AML-193 (cell line): ENCODE data around the gene MLN.

Experiments used
- DNase-seq, 2 experiments: peaks; one replicate each; lab custom pipeline; 2025; lab: John Stamatoyannopoulos, UW

MLN gene

GRCh38 chr6:33813990-33814985, 10.5 kb upstream of the MLN start:
- no peak for DNase-seq

DNA sequence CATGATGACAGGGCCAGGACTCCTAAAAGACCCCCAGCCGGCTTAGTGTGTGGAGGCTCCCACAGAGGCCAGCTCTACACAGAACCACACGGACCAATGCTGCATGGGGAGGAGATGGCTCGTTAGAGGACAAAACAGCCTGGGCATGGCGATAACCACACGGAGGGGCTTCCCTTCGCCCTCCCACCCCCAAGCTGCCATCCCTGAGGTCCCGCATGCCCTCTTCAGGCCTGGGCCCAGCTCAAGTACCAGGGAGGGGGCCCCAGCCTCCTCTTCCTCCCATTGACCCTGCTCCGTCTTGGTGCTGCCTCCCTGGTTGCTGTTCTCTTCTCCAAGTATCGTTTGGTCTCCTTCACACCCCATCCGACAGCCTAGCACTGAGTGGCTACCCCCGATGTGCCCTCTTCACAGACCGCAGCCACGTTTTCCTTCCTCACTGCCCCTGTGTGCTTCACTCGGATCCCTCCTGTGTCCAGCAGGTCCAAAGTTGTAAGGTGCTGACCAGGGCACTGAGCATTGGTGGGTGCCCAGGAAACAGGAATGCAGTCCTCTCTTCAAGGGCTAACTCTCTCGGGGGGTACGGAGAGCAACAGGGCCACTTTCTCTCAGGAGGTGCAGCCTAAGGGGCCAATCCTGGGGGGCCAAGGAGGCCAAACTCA, 9.6 kb upstream of the MLN start:
- no peak for DNase-seq

- DNase-seq: peak; percentile 29 to 47
These were observed 8.9 kb upstream of the MLN start for GRCh38 chr6:33812669-33813068.

GRCh38 chr6:33809594-33809993, 5.8 kb upstream of the MLN start:
- no peak for DNase-seq

DNA sequence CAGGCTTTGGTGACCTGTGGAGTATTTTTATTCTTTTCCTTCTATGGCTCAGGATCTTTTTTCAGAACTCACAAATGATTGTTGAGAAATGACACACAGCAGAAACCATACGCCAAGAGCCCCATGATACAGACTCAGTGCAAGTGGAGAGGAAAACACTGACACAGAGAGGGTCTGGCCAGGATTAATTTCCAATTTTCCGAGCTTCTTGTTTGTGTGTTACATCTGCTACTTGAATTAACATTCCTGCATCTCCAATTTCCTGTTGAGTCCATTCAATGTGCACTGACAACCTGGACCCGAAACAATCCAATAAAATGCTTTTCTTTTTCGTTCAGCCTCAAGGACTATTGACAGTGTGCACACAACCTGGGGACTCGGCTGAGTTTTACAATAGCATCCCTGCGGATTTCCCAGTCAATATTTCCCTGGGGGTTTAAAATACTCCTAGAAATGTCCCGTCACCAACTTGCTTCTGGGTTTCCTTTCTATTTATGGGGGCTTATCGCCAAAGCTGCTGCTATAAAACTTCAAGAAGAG, 4.9 kb upstream of the MLN start:
- no peak for DNase-seq

DNA sequence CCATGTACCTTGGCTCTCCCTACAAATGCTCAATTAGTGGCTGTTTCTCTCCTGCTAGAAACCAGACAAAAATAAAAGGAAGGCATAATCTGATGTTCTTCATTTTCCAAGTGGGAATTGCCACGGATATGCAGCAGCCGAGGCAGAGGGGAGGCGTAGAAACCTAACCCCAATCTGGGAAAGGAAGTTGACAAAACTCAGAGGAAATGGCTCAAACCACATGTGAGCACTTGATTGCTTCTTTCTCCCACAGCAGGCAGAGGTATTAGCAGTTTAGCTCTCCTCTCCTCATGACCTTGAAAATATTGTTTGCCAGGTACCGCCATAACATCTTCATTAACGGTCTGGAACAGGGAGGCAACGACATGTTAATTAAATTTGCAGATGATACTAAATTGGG, 3.8 kb upstream of the MLN start:
- DNase-seq: peak; percentile 5 to 9

- no peak for DNase-seq
These were observed 3.0 kb upstream of the MLN start for GRCh38 chr6:33806841-33807240.

- no peak for DNase-seq
These were observed 1.4 kb downstream of the MLN start for GRCh38 chr6:33802186-33802958.

- DNase-seq: no peak
These were observed 2.2 kb downstream of the MLN start for GRCh38 chr6:33801611-33802010.

GRCh38 chr6:33800248-33800969, 3.4 kb downstream of the MLN start:
- no peak for DNase-seq

- DNase-seq: no peak
These were observed 4.2 kb downstream of the MLN start for GRCh38 chr6:33799454-33800113.

- no peak for DNase-seq
These were observed 5.4 kb downstream of the MLN start for GRCh38 chr6:33798343-33798848.

GRCh38 chr6:33797626-33798342, 6.0 kb downstream of the MLN start:
- DNase-seq: no peak

DNA sequence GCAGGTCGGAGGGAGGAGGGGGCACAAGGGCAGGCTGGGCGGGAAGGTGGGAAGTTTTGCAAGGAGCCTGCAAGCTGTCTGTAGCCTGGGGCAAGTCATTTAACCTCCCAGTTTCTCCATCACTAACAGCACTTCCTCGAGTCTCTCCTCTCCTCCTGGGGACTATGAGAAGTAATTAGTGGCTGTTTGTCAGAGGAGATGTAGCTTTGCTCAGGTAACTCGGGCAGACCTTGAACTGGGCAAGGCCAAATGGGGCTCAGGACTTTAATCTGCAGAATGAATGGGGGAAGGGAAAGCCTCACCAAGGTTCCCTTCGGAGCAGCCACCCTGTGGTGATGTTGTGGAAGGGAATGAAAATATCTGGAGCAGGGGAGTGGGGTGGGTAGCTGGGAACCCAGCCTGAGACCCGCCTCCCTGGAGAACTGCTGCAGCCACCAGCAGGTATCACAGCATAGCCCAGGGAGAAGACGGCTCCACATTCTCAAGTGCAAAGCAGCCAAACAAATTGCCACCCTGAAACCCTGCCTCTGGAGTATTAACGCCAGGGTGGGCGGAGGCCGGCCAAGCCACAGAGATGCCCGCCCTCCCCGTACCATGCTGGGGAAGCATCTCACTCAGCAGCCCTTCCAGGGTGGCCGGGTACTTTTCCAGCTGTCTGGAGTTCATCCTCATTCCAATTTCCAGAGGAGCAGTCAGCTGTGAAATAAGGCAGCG, 8.7 kb downstream of the MLN start:
- peak; percentile 74 to 83 for DNase-seq

GRCh38 chr6:33792981-33793380, 10.8 kb downstream of the MLN start:
- no peak for DNase-seq

DNA sequence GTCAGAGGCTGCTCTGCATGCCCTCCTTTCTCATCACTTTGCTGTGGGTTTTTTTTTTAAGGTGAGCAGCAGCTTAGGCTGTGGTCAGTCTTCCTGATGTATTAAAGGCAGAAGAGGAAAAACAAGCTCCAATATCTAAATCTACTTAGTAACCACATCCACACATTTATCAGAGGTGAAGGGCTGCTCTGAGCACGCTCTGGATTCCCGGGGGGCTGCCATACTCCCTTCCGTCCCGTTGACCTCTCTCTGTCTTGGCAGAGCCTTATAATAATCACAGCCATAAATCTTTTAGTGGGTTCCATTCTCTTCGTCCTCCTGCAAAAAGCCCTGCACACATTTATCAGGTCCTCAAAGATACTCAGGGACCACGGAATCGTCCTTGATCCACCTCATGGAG, 12.2 kb downstream of the MLN start:
- no peak for DNase-seq

DNA sequence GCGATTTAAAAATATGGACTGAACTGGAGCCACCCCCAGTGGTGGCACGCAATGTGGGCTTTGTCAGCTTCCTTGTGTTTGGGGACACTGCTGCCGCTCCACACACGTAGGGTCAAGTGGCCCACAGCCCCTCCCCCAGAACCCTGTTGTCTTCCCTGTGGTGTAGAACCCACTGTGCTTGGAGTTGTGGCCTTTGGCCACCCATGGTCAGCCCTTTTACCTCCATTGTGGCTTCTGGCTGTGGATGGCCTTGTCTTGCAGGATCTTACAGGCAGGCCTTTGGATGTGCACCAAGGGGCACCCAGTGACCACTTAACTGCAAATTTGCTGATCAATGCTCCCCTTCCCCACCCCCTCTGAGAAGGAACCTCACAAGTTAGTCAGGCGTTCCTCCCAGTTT, 12.9 kb downstream of the MLN start:
- DNase-seq: no peak

GRCh38 chr6:33790379-33790778, 13.4 kb downstream of the MLN start:
- no peak for DNase-seq

DNA sequence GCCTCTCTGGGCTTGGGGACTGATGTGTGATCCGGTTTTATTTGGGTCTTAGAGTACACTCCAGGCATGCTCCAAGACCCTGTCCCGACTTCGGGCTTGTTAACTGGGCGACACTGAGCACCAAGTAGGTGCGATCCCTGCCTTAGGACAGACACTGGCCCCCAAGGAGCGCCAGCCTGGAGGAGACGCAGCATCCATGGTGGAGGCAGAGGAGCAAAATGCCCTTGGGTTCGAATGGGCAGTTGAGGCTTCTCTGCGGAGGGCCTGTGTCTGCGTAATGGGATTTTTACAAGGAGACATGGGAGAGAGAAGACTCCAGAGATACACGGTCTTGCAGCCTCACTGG, 14.3 kb downstream of the MLN start:
- DNase-seq: no peak
